Activated CD8-positive, alpha-beta memory T cell treated with anti-CD3 and anti-CD28 coated beads for 4 hours (primary cell): ENCODE measurements around the gene RAB40B.
"Not testable (repeated sequence)": the region's sequence is repeated elsewhere in the genome, so short reads cannot be mapped to it uniquely, and the experiment has no call there.

ENCODE experiments used
- DNase-seq, 2 donors: peaks; one replicate each; pipeline ENCODE4 v3.0.0-alpha.2; 2020; ENCODE audit warnings: low read depth in 2 of 2

The RAB40B gene

DNA sequence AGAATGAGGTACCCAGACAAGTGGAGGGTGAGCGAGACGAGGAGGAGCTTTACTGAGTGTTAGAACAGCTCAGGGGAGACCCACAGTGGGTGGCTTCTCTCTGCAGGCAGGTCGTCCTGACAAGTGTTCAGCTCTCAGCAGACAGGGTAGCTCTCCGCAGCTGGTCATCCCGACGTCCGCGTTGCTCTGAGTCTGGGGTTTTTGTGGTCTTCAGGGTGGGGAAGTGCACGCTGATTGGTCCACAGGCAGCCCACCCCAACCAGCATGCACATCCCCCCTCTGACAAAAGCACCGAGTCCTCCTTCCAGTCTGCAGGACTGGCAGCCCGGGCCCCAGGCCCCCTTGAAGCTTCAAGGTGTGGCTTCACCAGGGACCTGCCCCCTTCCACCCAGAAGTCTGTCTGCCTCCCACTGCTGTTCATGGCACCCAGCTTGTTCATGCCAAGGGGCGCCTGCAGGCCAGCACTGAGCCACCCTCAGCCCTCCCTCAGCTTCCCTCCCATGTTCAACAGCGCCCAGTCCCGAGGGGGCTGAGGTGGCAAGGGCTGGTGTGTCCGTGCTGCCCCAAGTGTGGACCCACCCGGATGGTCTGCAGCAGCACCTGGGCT is 30.4 kb downstream of the RAB40B start:
- no peak for DNase-seq

DNA sequence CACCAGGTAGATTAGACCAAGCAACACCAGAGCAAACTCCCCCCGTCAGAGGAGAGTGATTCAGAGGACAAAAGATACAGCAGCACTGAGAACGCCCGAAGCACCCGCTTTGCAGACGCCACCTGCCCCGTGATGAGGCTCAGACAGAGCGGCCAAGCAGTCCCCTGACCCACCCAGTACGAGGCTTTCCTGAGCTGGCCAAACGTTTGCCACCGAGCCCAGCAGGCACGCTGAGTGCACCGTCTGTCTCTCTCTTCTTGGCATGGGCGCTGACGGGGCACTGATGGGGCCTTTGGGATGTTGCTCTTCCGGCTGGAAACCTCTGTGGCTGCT is 30.9 kb downstream of the RAB40B start:
- no peak for DNase-seq

DNA sequence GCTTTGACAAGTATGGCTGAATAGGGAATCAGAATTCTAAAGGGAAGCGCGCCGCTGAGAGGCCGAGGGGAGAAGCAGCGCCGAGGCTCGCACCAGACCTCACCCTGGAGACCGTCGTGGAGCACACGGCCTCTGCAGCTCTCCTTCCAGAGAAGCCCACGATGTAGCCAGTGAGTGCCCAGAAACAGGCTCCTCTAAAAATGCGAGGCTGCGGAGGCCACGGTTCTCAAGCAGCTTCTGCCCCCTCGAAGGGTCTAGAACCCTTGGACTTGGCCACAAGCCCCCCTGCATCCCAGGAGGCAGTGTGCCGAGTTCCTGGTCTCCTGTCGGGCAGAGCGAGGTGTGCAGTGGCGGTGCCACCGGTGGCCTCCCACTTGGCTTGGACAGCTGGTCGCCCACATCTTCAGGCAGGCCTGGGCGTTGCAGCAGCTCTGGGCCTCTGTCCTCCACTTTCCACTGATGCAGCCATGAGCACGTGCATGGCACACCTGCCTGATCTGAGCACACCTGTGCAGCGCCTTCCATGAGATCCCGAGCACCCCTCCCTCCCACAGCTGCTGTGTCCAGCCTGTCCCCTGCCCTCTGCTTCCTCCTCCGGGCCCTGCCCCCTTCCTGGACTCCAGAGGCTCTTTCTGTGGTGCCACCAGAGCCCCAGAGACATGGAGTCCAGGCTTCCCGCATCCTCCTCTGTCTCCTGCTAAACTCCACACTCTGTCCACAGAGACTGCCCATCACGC is 31.4 kb downstream of the RAB40B start:
- no peak for DNase-seq

DNA sequence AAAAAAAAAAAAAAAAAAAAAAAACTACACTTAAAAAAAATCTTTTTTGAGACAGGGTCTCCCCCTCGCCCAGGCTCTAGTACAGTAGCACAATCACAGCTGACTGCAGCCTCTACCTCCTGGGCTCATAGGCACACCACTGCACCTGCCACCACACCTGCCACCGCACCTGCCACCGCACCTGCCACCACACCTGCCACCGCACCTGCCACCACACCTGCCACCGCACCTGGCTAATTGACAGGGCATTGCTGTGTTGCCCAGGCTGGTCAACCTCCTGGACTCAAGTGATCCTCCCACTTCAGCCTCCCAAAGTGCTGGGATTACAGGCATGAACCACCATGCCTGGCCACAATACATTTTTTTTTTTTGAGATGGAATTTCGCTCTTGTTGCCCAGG is 32.6 kb downstream of the RAB40B start:
- no peak for DNase-seq

DNA sequence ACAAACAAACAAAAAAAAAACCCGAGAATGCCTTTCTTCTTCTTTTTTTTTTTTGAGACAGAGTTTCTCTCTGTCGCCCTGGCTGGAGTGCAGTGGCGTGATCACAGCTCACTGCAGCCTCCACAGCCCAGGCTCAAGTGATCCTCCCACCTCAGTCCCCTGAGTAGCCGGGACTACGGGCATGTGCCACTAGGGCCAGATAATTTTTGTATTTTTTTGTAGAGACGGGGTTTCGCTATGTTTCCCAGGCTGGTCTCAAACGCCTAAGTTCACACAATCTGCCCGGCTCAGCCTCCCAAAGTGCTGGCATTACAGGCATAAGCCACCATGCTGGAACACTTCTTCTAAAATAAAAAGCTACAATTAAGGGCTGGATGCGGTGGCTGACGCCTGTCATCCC is 33.3 kb downstream of the RAB40B start:
- no peak for DNase-seq

DNA sequence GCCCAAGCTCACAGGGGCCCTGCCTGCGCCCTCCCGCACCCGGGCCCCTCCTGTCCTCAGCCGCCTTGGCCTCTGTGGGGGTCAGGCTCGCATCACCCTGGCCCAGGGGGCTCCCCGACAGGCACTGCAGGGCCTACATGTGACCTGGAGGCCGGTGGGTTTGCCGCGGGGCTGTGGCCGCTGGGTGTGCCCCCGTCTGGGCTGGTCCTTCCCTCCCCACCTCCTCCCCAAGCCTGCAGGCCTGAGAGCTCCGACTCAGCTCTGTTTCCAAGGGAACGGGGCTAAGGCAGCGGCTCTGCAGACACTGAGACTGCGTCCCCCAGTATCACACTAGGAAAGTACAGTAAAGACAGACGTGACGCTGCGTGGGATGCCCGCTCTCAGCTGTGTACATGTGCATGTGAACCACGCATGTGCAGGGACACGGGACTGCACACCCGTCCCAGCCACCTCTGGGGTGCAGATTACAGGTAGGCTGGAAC is 33.8 kb downstream of the RAB40B start:
- DNase-seq: no peak

DNA sequence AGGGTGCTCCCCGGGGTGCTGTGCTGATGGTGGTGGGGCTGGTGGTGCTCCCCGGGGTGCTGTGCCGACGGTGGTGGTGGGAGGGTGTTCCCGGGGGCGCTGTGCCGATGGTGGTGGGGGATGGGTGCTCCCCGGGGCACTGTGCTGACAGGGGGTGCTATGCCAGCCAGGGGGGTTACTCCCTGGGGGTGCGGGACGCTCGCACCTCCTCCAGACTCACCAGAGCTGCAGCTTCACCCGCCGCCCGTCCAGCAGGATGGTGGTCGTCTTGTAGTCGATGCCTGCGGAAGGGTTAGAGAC is 34.3 kb downstream of the RAB40B start:
- DNase-seq: no peak

DNA sequence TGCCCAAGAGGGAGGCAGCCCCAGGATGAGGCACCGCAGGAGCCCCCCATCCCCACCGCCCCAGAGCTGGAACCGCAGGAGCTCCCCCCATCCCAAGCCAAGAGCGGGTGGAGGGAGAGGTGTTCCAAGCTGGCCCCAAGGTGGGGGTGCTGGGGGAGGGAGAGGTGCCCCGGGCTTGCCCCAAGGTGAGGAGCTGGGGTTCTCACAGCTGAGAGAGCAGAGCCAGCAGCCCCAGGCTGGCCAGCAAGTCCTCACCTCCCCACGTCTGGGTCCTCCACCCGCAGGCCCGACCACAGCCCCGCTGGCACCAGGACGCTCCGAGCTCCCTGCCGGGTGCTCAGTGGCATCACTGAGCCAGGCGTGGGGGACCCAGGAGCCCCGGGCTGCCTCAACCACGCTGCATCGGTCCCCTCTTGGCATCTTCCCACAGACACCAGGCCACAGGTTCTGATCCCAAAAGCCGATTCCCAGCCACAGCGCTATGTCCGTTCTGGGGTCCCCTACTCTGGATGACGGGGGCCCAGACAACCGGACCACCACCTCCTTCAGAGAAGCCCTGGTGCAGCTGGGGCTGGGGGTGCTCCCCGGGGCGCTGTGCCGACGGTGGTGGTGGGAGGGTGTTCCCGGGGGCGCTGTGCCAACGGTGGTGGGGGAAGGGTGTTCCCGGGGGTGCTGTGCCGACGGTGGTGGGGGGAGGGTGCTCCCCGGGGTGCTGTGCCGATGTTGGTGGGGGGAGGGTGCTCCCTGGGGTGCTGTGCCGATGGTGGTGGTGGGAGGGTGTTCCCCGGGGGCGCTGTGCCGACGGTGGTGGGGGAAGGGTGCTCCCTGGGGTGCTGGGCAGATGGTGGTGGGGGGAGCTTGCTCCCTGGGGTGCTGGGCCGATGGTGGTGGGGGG is 34.9 kb downstream of the RAB40B start:
- no peak for DNase-seq

DNA sequence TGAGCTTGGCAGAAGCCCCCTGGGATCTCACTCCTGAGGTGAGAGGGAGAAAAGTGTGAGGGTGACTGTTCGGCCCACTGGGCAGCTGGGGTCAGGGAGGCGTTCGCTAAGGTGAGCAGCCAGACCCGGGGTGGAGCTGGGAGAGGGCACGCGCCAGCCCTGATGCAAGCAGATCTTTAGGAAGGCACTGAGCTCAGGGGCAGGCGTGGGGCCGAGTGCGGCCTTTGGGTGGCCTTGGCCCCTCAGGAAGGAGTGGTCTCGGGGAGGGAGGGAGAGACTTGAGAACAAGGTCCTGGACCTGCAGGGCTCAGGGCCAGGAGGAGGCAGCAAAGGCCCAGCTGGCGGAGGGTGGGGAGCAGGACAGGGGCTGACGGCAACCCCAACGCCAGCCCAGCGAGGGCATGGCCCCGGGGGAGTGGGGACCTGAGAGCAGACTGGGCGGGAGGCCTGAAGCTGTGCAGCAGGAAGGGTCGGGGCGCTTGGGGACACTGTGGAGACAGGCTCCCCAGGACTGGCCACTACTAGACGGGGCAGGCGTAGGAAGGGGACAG is 35.7 kb downstream of the RAB40B start:
- DNase-seq: no peak

DNA sequence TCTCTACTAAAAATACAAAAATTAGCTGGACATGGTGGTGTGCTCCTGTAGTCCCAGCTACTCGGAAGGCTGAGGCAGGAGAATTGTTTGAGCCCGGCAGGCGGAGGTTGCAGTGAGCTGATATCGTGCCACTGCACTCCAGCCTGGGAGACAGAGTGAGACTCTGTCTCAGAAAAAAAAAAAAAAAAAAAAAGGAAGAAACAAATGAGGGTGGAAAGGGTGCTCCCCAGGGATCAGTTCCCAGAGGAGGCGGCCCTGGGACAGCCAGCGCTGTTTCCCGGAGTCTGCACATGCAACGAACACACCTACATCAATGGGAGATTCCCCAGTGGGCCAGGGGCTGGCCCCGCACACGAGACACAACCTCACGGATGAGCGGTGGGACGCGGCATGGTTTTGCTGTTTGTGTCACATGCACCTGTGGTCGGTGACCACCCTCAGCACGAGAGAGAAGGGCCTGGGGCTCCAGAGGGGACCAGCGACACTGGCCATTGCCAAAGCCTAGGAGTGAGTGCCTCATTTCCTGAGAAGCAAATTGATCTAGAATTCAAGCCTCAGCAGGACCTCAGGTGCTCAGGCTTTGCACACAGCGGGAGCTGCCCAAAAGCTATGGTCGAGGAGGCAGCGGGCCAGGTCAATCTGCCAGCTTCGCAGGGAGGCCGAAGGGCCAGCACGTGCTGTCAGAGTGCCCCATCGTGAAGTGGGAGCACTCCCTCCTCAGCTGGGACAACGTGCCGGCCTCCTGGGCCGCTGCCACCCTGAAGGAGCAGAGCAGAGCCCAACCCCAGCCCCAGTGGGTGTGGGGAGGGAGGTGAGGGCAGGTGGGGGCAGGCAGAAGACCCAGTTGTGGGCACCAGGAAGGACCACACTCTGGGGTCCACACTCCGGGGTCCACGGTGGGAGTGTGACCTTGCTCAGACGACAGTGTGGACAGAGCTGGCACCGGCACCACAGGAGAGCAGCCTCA is 36.5 kb downstream of the RAB40B start:
- DNase-seq: no peak

DNA sequence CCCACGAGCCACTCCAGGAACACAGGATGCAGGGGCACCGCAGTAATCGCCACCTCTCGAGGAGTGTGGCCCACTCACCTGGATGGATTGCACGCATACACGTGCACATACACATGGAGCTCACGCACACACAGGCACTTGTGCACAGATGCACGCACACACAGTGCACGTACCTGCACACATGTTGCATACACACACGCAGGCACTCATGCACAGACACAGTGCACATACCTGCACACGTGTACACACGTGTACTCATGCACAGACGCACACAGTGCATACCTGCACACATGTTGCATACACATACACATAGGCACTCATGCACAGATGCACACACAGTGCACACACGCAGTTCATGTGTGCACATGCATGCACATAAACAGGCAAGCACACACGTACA is 38.6 kb downstream of the RAB40B start:
- no peak for DNase-seq

DNA sequence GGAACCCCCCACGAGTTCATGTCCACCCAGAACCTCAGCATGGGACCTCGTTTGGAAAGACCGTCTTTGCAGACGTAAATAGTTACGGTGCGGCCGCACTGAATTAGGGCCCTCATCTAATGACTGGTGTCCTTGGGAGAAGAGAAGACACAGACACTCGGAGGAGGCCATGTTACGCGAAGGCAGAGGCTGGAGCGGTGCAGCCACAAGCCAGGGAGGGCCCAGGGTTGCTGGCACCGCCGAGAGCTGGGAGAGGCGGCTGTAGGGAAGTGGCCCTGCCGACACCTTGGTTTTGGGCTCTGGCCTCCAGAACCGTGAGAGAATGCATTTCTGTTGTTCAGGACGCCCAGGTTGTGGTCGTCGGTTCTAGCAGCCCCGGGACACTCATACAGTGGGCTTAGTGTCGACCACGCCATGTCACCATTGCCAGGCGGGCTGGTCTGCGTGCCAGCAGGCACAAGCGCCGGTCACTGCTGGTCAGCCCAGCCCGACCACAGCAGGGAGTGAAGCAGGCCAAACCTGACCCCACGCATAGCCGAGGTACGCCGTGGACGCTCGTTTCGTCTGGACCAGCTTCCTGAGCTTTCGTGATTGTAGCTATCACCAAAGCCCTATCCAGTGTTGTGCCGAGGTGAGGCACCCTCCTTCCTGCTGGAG is 39.6 kb downstream of the RAB40B start:
- DNase-seq: no peak

DNA sequence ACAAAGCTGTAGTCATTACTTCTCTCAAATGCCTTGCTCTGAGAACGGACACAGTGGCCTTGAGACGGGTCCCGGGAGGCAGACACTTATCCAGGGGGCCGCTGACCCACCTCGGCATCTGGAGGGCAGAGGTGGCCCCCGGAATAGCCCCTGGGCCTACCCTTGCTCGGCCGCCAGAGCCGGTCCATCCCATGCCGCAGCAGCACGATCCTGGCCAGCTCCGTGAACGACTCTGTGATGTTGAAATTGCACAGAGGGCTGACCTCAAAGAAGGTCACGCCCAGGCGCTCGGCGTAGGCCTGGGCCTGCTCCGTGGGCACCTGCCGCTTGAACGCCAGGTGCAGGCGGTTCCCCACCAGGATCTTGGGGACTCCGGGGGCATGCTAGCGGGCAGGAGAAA is 40.2 kb downstream of the RAB40B start:
- DNase-seq: no peak

DNA sequence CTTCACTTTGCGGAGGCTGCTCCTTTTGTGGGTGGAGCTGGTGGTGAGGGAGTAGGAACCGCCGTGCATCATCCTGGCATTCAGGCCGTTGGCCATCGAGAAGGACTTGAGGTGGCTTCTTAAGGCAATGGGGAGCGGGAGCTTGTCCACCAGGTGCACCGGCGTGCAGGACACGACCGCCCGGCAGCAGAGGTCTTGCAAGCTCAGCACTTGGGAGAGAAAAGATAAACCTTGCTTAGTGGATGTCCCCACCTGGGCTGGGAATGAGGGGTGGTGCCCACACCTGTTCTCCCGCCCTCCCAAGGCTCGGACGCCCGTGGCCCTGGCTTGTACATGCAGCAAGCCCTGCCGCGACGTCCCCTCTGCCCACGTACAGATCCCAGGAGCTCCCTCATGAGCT is 40.6 kb downstream of the RAB40B start:
- no peak for DNase-seq

DNA sequence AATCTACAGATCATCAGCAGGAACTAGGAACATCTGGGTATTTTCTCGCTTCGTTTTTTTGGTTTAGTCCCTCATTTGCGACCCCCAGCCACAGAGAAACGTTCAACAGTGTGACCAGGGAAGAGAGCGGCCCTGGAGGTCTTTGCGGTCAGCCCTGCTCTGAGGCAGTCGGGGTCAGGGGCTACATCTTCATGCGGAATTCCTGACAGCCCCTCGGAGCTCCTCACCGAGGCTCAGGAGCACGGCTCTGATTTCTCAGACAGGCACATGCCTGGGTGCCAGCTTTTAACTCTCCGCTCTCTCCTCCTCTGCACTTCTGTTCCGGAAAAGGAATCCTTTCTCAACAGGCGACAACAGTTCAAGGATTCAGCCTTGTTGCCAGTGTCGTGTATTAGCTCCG is 42.2 kb downstream of the RAB40B start:
- DNase-seq: no peak

DNA sequence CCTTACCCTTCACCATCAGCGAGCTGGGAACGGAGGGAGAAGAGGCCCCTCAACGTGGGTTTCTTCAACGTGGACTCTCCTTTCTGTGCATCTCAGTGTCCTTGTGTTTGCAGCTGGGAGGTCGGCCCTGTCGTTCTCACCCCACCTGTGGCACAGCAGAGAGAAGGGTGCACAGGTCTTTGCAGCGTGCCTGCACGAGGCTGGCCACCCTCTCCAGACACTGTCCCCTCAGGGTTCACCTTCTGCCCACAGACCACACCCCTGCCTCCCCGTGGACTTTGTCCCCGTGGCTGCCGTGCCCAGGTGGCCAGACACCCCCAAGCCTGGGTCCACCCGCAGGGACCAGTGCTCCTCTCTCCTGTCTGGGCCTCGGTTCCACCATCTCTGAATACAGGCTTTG is 43.0 kb downstream of the RAB40B start:
- no peak for DNase-seq

DNA sequence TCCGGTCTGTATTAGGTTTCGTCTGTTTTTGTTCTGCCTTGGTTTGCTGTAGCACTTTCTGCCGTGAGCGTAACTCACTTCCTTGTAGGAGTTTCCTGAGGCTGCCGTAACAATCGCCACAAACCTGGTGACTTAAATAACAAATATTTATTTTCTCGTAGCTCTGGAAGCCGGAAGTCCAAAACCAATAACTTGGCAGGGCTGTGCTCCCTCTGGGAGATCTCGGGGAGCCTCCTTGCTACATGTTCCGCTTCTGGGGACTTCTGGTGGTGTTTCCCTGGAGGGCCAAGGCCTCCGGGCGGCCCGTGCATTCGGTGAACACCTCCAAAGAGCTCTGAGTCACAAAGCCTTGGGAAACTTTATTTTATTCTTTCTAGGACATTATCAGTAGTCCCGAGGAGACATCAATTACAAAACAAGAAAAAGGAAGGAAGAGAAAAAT is 43.4 kb downstream of the RAB40B start:
- DNase-seq: no peak

DNA sequence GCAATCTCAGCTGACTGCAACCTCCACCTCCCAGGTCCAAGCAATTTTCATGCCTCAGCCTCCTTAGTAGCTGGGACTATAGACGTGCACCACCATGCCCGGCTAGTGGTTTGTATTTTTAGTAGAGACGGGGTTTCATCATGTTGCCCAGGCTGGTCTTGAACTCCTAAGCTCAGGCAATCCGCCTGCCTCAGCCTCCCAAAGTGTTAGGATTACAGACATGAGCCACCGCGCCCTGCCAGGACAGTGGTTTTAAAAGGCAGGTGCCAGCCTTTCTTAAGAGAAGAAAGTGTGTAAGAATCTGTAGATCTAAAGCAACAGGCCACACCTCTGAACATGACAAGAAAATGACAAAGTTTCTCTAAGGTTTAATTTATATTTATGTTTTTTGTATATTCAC is 43.9 kb downstream of the RAB40B start:
- not testable (repeated sequence) for DNase-seq

DNA sequence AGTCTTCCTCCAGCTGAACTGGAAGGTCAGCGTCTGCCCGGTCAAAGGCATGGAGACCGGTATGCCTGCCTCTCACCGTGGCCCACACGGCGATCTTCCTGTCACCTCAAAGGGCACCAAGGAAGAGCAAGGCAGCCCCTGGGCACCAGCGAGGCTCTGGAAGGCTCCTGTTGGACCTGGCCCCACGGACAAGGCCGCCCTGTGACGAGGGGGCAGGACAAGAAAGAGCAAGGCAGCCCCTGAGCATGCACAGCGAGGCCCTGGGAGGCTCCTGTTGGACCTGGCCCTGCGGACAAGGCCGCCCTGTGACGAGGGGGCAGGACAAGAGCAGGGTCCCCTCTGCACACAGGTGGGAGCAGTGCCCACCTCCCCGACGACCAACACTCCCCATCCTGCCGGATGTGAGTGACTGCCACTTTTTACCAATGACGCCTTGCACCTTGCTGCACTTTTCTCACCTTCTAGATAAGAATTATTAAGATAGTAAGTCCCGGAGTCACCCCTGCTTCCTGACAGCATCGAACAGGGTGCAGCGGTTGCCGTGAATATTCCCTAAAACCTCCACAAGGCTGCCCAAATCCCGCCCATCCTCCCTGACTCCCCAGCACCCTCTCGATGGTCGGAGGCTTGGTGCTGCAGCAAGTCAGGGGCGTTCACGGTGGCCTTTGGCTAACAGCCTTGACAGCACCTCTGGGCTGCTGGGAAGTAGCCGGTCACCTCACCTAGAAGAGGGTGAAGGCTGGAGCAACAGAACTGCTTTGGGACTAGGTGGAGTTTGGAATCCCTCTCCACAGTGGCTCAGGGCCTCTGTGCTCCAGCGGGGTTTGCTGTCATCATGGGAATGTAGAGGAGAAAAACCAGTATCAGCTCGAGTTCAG is 44.6 kb downstream of the RAB40B start:
- DNase-seq: no peak

DNA sequence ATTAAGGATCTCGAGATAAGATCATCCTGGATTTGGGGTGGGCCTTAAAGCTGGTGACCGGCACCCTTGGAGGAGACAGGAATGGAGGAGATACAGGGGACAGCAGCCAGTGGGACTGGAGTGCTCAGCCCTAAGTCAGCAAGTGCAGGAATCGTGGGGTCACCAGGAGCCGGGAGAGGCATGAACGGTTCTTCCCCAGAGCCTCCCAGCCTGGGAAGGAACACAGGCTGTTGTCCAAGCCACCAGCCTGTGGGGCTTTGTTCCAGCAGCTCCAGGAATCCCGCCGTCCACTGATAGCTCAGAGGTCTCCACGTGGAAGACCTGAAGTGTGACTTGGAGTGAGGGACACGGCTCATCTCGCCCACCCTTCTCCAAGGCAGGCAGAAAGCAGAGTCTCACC is 47.8 kb downstream of the RAB40B start:
- no peak for DNase-seq
